HG03378 (cell line): ENCODE results near the gene TGOLN2.
"Not testable (repeated sequence)": the region's sequence is repeated elsewhere in the genome, so short reads cannot be mapped to it uniquely, and the experiment has no call there.

Experiments
- ATAC-seq: cut with Tn5 transposase; IDR thresholded peaks from one replicate; pipeline ENCODE4 v1.9.1; 2021; ENCODE audit warnings: mild to moderate bottlenecking, moderate library complexity; ENCODE audit not compliant: unreplicated experiment

Gene TGOLN2

DNA sequence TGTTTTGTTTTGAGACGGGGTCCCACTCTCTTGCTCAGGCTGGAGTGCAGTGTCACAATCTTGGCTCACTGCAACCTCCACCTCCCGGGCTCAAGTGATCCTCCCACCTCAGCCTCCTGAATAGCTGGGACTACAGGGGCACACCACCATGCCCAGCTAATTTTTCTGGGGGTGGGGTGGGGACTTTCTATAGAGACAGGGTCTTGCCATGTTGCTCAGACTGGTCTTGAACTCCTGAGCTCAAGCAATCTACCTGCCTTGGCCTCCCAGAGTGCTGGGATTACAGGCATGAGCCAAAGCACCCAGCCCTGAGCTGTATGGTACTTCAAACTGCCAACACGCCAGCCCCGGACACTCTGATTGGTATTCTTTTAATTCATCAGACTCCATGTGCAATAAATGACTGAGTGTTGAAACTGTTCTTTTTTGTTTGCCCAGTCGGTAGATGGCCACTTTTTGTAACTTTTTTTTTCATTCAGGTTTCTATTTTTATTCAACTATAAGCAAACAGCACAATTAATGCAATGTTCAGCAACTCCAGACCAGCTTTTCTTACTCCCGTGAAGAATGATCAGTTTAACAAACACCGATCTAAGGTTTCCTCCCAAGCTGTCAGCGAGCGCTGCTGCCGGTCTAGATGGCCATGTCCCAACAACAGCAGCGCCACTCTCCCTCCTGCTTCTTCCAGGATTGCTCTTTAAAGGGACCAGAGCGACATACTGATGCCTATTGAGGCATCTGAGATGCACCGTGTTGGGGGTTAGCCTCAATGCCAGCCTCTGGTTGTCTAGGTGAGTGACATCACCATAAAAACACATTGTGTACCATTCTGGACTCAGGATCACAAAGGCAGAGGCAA is 12.5 kb upstream of the TGOLN2 start:
- no peak for ATAC-seq

DNA sequence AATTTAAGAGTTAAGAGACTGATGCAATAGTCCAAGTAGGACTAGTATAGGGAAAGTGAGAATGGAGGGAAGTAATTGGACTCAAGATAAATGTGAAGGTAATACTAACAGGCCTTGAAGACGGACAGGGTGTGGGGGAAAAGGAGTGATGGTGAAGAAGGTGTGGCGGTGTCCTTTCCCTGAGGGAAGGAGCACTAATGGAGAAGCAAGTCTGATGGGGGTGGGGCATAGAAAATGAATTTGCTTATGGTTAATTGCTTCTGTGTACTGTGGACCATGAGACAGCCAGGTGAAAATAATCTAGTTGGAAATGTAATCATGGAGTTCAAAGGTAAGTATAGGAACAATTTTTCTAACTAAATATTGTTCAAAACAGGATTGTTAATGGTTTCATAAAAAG is 7.1 kb upstream of the TGOLN2 start:
- ATAC-seq = no peak

DNA sequence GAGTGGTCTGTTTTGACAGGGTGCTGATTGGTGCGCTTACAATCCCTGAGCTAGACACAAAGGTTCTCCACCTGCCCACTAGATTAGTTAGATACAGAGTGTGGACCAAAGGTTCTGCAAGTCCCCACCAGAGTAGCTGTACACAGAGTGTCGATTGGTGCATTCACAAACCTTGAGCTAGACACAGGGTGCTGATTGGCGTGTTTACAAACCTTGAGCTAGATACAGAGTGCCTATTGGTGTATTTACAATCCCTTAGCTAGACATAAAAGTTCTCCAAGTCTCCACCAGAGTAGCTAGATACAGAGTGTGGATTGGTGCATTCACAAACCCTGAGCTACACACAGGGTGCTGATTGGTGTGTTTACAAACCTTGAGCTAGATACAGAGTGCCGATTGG is 6.1 kb upstream of the TGOLN2 start:
- not testable (repeated sequence) for ATAC-seq

DNA sequence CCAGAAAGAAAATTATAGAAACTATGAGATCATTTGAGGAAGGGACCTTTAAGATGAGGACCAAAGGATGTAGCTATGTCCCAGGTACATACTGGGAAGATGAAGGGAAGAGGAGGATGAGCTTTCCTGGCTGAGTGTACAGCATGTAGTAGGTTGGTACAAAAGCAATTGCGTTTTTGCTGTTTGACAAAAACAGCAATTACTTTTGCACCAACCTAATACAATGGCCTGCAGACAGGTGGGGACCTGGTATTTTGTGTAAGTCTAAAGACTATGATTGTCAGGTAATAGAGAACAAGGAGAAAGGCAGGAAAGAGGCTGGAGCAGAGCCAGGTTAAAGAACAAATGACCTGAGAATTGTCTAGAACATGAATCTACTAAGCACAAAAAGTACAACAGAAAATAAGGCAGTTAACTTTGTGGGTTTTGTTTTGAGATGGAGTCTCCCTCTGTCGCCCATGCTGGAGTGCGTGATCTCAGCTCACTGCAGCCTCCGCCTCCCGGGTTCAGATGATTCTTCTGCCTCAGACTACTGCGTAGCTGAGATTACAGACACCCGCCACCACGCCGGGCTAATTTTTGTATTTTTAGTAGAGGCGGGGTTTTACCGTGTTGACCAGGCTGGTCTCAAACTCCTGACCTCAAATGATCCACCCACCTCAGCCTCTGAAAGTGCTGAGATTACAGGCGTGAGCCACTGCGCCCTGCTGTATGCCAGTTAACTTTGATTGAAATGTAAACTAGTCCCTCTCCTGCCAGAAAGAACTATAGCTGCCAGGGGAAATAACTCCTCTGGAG is 3.2 kb upstream of the TGOLN2 start:
- no peak for ATAC-seq

DNA sequence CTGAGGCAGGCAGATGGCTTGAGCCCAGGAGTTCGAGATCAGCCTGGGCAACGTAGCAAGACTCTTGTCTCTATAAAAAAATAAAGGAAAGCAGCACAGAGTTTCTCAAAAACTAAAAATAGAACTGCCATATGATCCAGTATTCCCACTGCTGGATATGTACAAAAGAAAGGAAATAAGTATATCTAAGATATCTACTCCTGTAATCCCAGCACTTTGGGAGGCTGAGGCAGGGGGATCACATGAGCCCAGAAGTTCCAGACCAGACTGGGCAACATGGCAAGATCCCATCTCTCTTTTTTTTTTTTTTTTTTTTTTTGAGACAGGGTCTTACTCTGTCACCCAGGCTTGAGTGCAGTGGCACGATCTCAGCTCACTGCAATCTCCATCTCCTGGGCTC is 1.9 kb upstream of the TGOLN2 start:
- not testable (repeated sequence) for ATAC-seq

DNA sequence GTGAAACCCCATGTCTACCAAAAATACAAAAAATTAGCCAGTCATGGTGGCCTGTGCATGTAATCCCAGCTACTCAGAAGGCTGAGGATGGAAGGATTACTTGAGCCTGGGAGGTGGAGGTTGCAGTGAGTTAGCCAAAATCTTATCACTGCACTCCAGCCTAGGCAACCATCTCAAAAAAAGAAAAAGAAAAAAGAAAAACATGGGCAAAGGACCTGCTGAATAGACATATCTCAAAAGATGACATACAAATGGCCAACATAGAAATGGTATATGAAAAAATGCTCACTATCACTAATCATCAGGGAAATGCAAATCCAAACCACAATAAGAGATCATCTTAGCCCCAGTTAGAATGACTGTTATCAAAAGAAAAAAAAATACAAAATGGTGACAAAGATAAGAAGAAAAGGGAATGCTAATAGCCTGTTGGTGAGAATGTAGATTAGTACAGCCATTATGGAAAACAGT is 1.4 kb upstream of the TGOLN2 start:
- ATAC-seq = no peak

DNA sequence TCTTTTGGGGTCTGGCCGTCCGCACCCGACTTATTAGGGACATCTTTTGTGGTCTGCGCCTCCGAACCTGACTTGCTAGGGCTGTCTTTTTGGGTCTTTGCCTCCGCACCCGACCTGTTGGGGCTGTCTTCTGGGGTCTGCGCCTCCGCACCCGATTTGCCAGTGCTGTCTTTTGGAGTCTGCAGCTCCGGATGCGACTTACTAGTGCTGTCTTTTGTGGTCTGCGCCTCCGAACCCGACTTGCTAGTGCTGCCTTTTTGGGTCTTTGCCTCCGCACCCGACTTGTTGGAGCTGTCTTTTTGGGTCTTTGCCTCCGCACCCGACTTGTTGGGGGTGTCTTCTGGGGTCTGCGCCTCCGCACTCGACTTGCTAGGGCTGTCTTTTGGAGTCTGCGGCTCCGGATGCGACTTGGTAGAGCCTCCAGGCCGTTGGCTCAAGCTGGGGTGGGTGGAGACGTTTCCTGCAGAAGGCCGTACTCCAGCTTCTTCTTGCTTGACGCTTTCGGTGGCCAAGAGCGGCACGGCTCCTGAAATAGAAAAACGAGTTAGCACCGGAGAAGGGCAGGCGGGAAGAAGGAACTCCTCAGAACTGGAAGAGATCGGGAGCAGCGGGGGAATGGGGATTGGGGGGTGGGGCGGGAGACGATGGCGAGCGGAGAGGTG is 498 bp downstream of the TGOLN2 start:
- ATAC-seq = no peak

DNA sequence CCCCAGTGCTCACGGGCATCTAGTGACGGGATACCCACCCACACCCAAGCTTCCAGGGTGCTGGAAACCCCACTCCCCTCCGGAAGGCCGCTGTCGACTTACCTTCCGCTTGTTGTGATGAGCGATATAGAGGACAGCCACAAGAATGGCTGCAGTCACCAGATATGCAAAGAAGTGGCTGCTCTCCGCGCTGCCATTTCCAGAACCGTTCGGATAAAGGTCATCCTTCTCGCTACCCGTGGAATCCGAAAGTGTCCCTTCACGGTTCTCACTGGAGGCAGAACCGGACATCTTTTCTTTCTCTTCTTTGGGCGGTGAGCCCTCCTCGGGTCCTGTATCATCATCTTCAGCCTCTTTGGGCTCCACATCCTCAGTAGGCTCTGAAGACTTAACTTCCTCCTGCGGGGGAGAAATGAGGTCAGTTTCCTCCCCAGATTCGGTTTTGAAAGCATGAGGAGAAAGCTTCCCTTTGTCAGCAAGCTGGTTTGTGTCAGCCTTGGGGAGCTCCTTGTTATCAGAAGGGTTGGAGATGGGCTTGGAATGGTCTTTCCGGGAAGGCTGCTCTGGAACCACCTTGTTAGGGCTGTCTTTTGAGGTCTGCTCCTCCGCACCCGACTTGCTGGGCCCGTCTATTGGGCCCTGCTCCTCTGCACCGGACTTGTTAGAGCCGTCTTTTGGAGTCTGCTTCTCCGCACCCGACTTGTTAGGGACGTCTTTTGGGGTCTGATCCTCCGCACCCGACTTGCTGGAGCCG is 1.2 kb downstream of the TGOLN2 start:
- peak; percentile 41 for ATAC-seq

DNA sequence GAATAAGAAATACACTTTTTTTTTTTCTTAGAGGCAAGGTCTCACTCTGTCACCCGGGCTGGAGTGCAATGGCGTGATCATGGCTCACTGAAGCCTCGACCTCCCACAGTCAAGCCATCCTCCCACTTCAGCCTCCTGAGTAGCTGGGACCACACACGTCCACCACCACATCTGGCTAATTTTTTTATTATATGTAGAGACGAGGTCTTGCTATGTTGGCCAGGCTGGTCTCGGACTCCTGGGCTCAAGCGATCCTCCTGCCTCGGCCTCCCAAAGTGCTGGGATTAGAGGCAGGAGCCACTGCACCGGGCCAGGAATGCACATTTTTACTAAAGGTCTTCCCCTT is 2.4 kb downstream of the TGOLN2 start:
- ATAC-seq = no peak

DNA sequence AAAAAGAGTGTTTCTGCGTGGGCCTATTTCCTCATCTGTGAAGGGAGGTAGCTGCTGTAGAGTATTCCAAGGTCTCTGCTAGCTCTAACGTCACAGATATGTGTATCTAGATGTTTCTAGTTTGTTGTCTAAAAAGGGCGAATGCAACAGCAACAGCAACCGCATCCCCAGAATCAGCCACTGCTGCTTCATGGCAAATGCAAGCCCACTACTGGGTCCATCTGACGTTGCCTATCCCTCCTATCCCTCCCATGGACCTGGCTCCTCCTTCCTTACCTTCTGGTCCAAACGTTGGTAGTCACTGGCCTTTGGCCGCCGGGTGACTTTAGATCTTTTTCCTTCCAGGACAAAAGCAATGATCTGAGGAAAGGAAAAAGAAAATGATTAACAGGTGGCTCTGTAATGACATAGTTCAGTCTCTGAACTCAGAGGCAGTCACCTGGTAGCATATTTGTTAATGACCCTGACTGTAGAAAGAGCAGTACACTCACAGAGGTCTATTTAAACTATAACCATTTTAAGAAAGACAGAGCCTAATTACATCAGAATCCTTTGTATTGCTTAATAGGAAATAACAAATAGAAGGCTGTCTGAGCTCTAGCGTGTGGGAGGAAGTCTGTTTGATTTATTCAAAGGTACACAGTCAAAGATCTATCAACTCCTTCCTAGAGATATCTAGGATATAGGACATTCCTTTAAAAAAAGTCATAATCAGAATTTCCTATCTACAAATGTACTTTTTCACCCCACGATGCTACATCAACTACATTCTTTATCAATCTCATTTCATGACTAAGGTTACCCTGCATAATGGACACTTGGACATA is 2.9 kb downstream of the TGOLN2 start:
- ATAC-seq = no peak

DNA sequence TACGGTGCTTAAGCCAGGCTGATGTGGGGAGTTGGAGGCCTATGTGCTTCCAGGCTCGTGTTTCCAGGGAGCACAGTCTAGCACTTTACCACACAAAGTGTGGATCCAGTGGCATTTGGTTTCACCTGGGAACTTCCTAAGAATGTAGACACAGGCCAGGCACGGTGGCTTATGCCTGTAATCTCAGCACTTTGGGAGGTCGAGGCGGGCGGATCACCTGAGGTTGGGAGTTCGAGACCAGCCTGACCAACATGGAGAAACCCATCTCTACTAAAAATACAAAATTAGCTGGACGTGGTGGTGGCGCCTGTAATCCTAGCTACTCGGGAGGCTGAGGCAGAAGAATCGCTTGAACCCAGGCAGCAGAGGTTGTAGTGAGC is 3.8 kb downstream of the TGOLN2 start:
- ATAC-seq = not testable (repeated sequence)

DNA sequence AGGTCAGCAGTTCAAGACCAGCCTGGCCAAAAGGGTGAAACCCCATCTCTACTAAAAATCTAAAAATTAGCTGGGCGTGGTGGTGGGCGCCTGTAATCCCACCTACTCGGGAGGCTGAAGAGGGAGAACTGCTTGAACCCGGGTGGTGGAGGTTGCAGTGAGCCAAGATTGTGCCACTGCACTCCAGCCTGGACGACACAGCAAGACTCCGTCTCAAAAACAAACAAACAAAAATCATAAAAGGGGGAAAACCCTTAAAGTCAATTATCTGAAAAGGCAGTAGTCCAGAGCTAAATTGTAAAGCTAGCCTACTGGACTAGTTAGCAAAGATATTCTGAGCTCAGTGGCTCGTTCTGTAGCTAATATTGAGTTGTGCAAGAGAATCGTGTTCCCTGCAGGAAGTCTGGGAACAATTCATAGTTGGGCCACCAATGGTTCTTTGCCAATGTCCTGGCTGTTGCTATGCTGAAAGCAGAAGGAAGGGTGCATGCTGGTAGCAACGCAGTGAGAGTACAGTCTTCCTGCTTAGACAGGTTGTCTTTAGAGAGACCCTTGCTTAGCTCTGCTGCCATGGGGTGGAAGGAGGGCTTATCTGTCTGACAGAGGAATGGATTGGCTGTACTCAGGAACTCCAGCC is 4.3 kb downstream of the TGOLN2 start:
- no peak for ATAC-seq

DNA sequence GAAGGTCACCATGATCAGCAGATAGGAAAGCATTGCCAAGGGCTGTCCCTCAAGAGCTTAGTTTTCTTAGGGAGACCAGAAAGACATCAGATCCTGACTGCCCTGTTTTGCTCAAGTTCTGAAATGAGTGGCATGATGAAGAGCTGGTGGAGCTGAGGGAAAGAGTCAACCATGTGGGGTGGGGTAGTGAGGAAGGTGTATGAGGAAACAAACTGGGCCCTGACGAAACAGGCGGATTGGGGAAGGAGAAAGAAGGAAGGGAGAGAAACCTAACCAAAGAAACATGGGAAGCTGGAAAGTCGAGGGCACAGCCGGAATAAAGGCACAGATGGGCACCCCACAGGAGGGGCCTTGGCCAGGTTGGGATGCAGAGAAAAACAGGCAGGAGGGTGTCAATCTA is 8.0 kb downstream of the TGOLN2 start:
- no peak for ATAC-seq

DNA sequence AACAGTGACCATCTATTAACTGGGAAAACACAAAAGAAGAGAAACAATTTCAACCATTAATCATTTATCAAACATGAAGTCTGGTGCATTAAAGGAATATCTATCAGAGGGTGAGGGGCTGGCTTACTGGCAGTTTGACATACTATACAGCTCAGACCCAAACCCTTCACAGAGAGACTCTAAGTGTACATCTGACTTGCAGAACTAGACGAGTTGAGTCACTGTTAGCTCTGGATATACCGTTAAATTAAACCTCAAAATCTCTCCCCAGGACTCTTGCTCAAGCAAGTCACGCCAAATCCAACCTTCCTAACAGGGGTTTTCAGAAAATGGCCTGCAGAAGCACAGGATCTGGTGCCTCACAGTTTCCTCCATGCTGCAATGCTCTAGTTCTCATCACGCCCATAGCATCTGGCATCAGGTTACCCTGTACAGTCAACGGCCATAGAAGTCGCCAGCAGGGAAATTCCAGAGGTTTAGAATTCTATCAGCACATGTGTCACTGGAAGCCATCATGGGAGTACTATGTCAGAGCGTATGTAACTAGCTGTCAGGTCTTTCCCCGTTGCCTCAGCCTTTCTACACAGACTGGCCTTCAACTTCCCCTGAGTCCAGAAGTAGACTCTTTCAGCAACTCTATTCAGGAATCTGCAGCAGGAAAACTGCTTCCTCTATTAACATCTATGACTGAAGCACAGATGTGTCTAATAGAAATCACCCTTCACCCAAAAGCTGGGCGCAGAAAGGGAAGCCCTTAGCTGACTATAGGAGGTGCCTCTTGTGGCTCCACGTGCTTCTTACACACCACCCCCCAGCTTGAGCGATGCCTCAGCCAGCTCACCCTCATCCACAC is 9.3 kb downstream of the TGOLN2 start:
- ATAC-seq = no peak

DNA sequence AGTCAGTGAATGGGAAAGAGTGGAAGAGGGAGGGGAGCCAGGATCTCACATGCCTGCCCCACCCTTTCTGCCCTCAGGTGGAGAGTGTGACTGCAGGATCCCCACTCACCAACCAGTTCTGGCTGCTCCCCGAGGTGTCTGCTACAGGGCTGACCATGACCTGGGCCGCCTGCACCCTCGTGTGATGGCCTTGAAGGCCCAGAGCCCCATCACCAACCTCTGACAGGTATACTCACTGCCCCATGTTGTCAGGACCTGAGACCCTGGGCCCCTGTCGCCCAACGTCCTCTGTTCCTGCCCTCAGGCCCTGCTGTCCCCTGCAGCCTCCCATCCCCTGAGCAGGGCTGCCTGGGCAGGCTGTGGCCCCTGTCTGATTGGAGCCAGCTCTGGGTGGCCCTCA is 11.9 kb downstream of the TGOLN2 start:
- ATAC-seq = not testable (repeated sequence)

DNA sequence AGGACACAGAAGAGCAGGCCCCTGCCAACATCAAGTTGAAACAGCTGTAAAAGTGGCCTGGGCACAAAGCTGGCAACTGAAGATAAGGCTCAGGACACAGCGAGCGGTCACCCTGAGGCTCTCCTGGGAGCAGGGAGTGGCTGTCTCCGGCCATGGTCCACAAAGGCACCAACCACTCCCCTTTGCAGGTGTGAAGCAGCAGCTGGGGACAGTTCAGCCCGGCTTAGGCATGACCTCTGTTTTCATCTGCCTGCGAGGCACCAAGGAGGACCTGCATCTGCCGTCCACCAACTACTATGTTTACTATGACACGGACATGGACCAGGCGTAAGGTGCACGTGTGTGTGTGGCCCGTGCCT is 12.9 kb downstream of the TGOLN2 start:
- ATAC-seq = no peak

DNA sequence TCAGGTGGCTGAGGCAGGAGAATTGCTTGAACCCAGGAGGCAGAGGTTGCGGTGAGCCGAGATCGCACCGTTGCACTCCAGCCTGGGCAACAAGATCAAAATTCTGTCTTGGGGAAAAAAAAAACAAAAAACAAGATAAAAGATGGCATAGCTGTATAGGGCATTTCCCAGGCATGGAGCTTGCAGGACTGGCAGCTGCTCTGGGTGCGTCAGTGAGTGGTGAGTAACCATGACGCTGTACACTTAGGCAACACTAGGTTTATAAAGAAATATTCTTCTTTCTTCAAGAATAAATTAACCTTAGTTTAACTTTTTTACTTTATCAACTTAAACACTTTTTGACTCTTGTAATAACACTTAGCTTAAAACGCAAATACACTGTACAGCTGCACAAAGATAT is 15.4 kb downstream of the TGOLN2 start:
- ATAC-seq = no peak

DNA sequence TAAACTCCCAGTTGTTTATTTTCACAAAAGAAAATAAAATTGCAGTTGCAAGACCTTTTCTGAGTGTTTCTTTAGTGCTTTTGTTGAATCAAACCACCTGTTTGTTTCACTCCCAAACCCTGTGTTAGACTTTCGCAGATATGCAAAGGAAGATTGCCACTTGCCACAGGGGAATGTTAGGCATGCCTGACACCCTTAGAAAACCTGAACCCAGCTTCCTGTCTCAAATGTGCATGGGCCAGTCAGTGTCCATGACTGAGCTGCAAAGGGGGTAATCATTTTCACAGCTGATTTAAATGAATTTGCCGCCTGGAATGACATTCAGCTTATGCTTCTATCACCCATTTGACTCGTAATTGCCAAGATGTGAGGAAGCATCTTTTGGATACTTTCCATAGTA is 17.5 kb downstream of the TGOLN2 start:
- peak; percentile 45 for ATAC-seq
